NCI-H526 treated with DMSO at 0.1 percent for 48 hours (cell line): ENCODE results near the gene MAGEA9B.
"Not testable (repeated sequence)": the region's sequence is repeated elsewhere in the genome, so short reads cannot be mapped to it uniquely, and the experiment has no call there.

Experiments
- DNase-seq: peaks from one replicate; lab custom pipeline; 2025; lab: John Stamatoyannopoulos, UW

The MAGEA9B gene

GRCh38 chrX:149587359-149587758, at the start of gene MAGEA9B:
Gene MAGEA9B (minus strand): TSS chrX:149587459. CDS start chrX:149583179, 4,280 bp downstream.
- DNase-seq: not testable (repeated sequence)

- no peak for DNase-seq
These were observed 46.3 kb upstream of the MAGEA9B start for GRCh38 chrX:149633511-149633910.

- peak; percentile 36 for DNase-seq
These were observed 44.2 kb upstream of the MAGEA9B start, which contains the start of gene TMEM185A for GRCh38 chrX:149631234-149632165. Gene TMEM185A (minus strand): TSS chrX:149631792. CDS start chrX:149631580, 212 bp downstream.

- no peak for DNase-seq
These were observed 43.5 kb upstream of the MAGEA9B start for GRCh38 chrX:149630681-149631233.

GRCh38 chrX:149629730-149630387, 42.6 kb upstream of the MAGEA9B start:
- DNase-seq: no peak

GRCh38 chrX:149628768-149629167, 41.5 kb upstream of the MAGEA9B start:
- no peak for DNase-seq

- DNase-seq: peak; percentile 5
These were observed 41.0 kb upstream of the MAGEA9B start for GRCh38 chrX:149628280-149628679.

- not testable (repeated sequence) for DNase-seq
These were observed 39.6 kb upstream of the MAGEA9B start for GRCh38 chrX:149626829-149627228.

- not testable (repeated sequence) for DNase-seq
These were observed 32.4 kb upstream of the MAGEA9B start for GRCh38 chrX:149619662-149620061.

GRCh38 chrX:149618871-149619270, 31.6 kb upstream of the MAGEA9B start:
- DNase-seq: no peak

- no peak for DNase-seq
These were observed 24.4 kb upstream of the MAGEA9B start for GRCh38 chrX:149611623-149612175.

GRCh38 chrX:149610511-149610910, 23.3 kb upstream of the MAGEA9B start:
- DNase-seq: no peak

GRCh38 chrX:149607699-149608098, 20.4 kb upstream of the MAGEA9B start:
- no peak for DNase-seq

- DNase-seq: not testable (repeated sequence)
These were observed 18.1 kb upstream of the MAGEA9B start for GRCh38 chrX:149605248-149605885.

- not testable (repeated sequence) for DNase-seq
These were observed 11.3 kb upstream of the MAGEA9B start for GRCh38 chrX:149598603-149599002.

GRCh38 chrX:149595943-149596342, 8.7 kb upstream of the MAGEA9B start:
- not testable (repeated sequence) for DNase-seq

GRCh38 chrX:149595214-149595613, 8.0 kb upstream of the MAGEA9B start, which contains the start of gene HSFX2:
Gene HSFX2 (minus strand): TSS chrX:149595314. CDS start chrX:149594700, 614 bp downstream.
- not testable (repeated sequence) for DNase-seq

GRCh38 chrX:149590993-149591392, 3.7 kb upstream of the MAGEA9B start:
- not testable (repeated sequence) for DNase-seq

GRCh38 chrX:149585631-149586030, 1.6 kb downstream of the MAGEA9B start:
- DNase-seq: not testable (repeated sequence)

- DNase-seq: not testable (repeated sequence)
These were observed 13.8 kb downstream of the MAGEA9B start for GRCh38 chrX:149573456-149573855.

- DNase-seq: no peak
These were observed 14.5 kb downstream of the MAGEA9B start for GRCh38 chrX:149572743-149573142.
